GM12878 (cell line): ENCODE results near the gene PSMB9. TPM values are rescaled to one million over a fixed set of nuclear protein-coding genes. Genes with fewer than 3 reads are reported as not detected.

ENCODE experiments used
- ATAC-seq: fragments of 200-7000 bp; cut with Tn5 transposase; 3 replicates; pipeline ENCODE4 v1.9.1; 2020; ENCODE audit warnings: mild to moderate bottlenecking, moderate library complexity
- BruUV-seq: library from RNA; stranded (reverse); fragments of 400-500 nt; replicated peaks from 2 replicates; lab custom pipeline; 2021; lab: Mats Ljungman, UMichigan
- CTCF ChIA-PET: fragments of 300-600 bp; sonication (Branson Sonifier 250); formaldehyde crosslinking; extraction: SDS; loops from one replicate; lab custom pipeline; 2021; ENCODE audit warnings: inconsistent platforms; lab: Yijun Ruan, JAX
- POLR2A ChIA-PET: fragments of 350-600 bp; formaldehyde crosslinking; extraction: SDS; loops from one replicate; lab custom pipeline; 2021; ENCODE audit warnings: inconsistent platforms; lab: Charles Lee
- RAD21 ChIA-PET: fragments of 300-600 bp; sonication (Branson Sonifier 250); formaldehyde crosslinking; loops from one replicate; lab custom pipeline; 2023; ENCODE audit warnings: antibody characterized with exemption; ENCODE audit not compliant: unreplicated experiment; lab: Charles Lee
- SMC1A ChIA-PET: fragments of 300-600 bp; sonication (Branson Sonifier 250); formaldehyde crosslinking; loops from one replicate; lab custom pipeline; 2023; ENCODE audit not compliant: unreplicated experiment, uncharacterized antibody; lab: Charles Lee
- DNase-seq: peaks from one replicate; pipeline ENCODE4 v3.0.0-alpha.2; 2011; ENCODE audit warnings: low read depth, low spot score
- FAIRE-seq: peaks from 3 replicates; lab custom pipeline; 2011; peaks lifted over from hg19 to GRCh38; lab: Jason Lieb, UNC
- H2AFZ ChIP-seq: 2 replicates; pipeline ENCODE4 v1.6.0; 2011; ENCODE audit warnings: low read depth, low read length, control low read depth; ENCODE audit not compliant: control insufficient read depth
- H3K27ac ChIP-seq: 2 replicates; pipeline ENCODE4 v1.5.1; 2011; ENCODE audit warnings: control low read depth; ENCODE audit not compliant: control insufficient read depth, insufficient read depth
- H3K27me3 ChIP-seq, 2 experiments: replicated peaks in 1 of 2; 2 replicates each; pipeline versions ENCODE4 v1.6.0 to v1.6.1; 2011; ENCODE audit warnings: low read length in 1 of 2; ENCODE audit not compliant: control insufficient read depth in 2 of 2, insufficient read depth in 2 of 2
- H3K36me3 ChIP-seq, 2 experiments: 2 replicates each; pipeline ENCODE4 v1.5.1; 2011; ENCODE audit warnings: low read length in 1 of 2; ENCODE audit not compliant: control insufficient read depth in 2 of 2, insufficient read depth in 2 of 2
- H3K4me1 ChIP-seq: 2 replicates; pipeline ENCODE4 v1.6.1; 2011; ENCODE audit warnings: mild to moderate bottlenecking, low read length, moderate library complexity, mixed read lengths; ENCODE audit not compliant: control insufficient read depth, insufficient read depth
- H3K4me2 ChIP-seq: 2 replicates; pipeline ENCODE4 v1.6.0; 2011; ENCODE audit warnings: control low read depth; ENCODE audit not compliant: control insufficient read depth, insufficient read depth
- H3K4me3 ChIP-seq: fragments of 200-600 bp; sonication (generic); 2 replicates; pipeline ENCODE4 v1.5.1; 2016
- H3K79me2 ChIP-seq: 2 replicates; pipeline ENCODE4 v1.6.0; 2011; ENCODE audit warnings: low read length; ENCODE audit not compliant: control insufficient read depth, insufficient read depth
- H3K9ac ChIP-seq: 2 replicates; pipeline ENCODE4 v1.8.0; 2011; ENCODE audit warnings: low read length, control low read depth, mixed read lengths; ENCODE audit not compliant: control insufficient read depth, insufficient read depth
- H3K9me3 ChIP-seq: replicated peaks from 3 replicates; pipeline ENCODE4 v1.5.1; 2011; ENCODE audit warnings: mild to moderate bottlenecking, low read length; ENCODE audit not compliant: control insufficient read depth, insufficient read depth
- H4K20me1 ChIP-seq: 2 replicates; pipeline ENCODE4 v1.6.0; 2011; ENCODE audit not compliant: control insufficient read depth, insufficient read depth
- SUZ12 ChIP-seq: fragments of 200-600 bp; sonication (generic); IDR thresholded peaks from one replicate; pipeline ENCODE4 v1.6.1; 2018; ENCODE audit warnings: antibody characterized with exemption, mild to moderate bottlenecking; ENCODE audit not compliant: unreplicated experiment
- WGBS: methylation state at CpG from one replicate; pipeline ENCODE4 v1.1.6; 2016; ENCODE audit warnings: low lambda C conversion rate; ENCODE audit not compliant: insufficient replicate concordance, insufficient coverage; ENCODE audit errors: missing lambda C conversion rate; 5-methylcytosine and 5-hydroxymethylcytosine counted together
- in situ Hi-C: fragments of 300-500 bp; cut with MboI; formaldehyde crosslinking; loops from 9 replicates; pipeline ENCODE4 v1.14.3; 2018; ENCODE audit warnings: mixed read lengths
- intact Hi-C: fragments of 100-400 bp; cut with micrococcal nuclease; formaldehyde crosslinking; loops from one replicate; pipeline ENCODE4 v1.14.2; 2022; ENCODE audit not compliant: unreplicated experiment
- polyA plus RNA-seq, 11 experiments: library from polyadenylated mRNA; depleted of rRNA in 4 of 11; unstranded in 6 of 11; stranded (reverse) in 5 of 11; fragments of >200 nt; fragmentation: Nextera tagmentation in 4 of 11; fragmentation: Illumina TruSeq in 1 of 11; extraction: Ambion mirVana in 4 of 11; extraction: Trizol in 1 of 11; gene quantifications; 1 replicate in 1 of 11; 2 replicates in 10 of 11; pipeline versions ENCODE4 v1.2.1 to v1.2.3, GENCODE V29; 2011 to 2016; ENCODE audit warnings: inconsistent platforms in 2 of 11, missing spikeins in 2 of 11, low read depth in 1 of 11
- total RNA-seq, 4 experiments: library from RNA; depleted of rRNA in 3 of 4; stranded (reverse); fragments of >200 nt in 3 of 4; fragmentation: Illumina TruSeq in 1 of 4; extraction: Trizol in 1 of 4; gene quantifications; 2 replicates each; pipeline versions ENCODE4 v1.2.1 to v1.2.3, GENCODE V29; 2013 to 2021
- TF ChIP-seq, protein P1 (sequence below): fragments of 450-650 bp; IDR thresholded peaks from 2 replicates; pipeline ENCODE4 v1.6.1; 2017; ENCODE audit warnings: mild to moderate bottlenecking, low read depth, inconsistent platforms; ENCODE audit not compliant: poor library complexity, severe bottlenecking

The PSMB9 gene
- total and polyA plus RNA-seq, 10 of the 15 experiments (the other 5 are each of a cell fraction or from before 2014, with no cell fraction given), result 167 to 517 (median 275) TPM

DNA sequence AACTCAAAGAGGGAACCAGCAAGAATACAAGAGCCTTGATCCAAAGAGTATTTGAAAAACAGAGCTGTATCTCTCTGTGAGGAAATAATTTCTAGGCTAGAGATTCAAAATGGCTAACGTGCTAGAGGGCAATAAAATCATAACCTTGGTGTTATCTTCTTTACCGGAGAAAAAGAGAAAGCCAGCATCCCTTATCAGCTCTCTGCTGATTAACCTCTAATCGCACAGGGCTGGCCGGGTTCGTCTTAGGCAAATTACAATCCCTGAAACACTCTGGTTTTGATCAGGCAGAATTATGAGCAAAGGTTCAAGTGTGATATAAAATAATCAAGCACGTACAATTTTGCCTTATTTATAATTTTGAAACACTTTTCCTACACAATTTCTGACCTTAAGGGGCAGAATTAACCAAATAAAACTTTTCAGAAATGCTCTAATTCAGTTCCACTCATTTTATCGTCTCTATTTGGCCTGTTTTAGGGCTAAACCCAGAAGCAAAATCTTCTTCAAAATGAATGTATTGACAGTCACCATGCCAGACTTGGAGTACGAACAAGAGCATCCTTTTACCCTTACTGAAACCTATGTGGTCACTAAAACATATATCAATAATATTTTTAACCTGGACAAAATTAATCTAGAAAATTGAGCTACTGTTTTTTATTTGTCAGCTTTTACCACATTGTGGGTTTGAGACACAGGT is 13.7 kb downstream of the PSMB9 start:
- SMC1A ChIA-PET, result interaction anchor here (0.6 to 6.7 kb wide), 69 partner anchors 10 to 623 kb away, joined by 3 to 226 read pairs (median 5); partner anchors contain the start of genes HLA-DMA, HLA-DOB, PSMB8 and PSMB9
- BruUV-seq, result no TSS peak
- no peaks in the 10 kb centered on the region for H3K79me2 ChIP-seq
- DNase-seq (no peak), FAIRE-seq (peak; percentile 44), ATAC-seq (peak; percentile 56)
- TF ChIP-seq, protein P1, sequence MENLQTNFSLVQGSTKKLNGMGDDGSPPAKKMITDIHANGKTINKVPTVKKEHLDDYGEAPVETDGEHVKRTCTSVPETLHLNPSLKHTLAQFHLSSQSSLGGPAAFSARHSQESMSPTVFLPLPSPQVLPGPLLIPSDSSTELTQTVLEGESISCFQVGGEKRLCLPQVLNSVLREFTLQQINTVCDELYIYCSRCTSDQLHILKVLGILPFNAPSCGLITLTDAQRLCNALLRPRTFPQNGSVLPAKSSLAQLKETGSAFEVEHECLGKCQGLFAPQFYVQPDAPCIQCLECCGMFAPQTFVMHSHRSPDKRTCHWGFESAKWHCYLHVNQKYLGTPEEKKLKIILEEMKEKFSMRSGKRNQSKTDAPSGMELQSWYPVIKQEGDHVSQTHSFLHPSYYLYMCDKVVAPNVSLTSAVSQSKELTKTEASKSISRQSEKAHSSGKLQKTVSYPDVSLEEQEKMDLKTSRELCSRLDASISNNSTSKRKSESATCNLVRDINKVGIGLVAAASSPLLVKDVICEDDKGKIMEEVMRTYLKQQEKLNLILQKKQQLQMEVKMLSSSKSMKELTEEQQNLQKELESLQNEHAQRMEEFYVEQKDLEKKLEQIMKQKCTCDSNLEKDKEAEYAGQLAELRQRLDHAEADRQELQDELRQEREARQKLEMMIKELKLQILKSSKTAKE, result peak; percentile 41
- no peak for TF ChIP-seq SUZ12
- no peaks in the 10 kb centered on the region for H3K36me3 ChIP-seq
- peak overlapping the region; percentile 78 for H3K4me2 ChIP-seq
- under 1% methylated on average over 8 of the region's 8 CpGs for WGBS
- CTCF ChIA-PET, result interaction anchor here (0.6 to 6.6 kb wide), 62 partner anchors 9 to 1163 kb away, joined by 3 to 311 read pairs (median 6); partner anchors contain the start of genes BRD2, HLA-DMA, HLA-DOB and HLA-DQA1
- in situ Hi-C loops (loop anchor here (5.0 kb wide), 1 partner anchor 455 kb away; no protein-coding TSS in a partner anchor), intact Hi-C loops (loop anchor here (1.0 to 5.0 kb wide), 6 partner anchors 29 to 455 kb away; partner anchors contain the start of genes HLA-DRA and TAP2)
- H4K20me1 ChIP-seq, result no peaks in the 10 kb centered on the region
- RAD21 ChIA-PET, result interaction anchor here (0.7 to 7.2 kb wide), 44 partner anchors 10 to 454 kb away, joined by 3 to 236 read pairs (median 5); partner anchors contain the start of genes HLA-DMA, HLA-DMB, HLA-DOB and PSMB8
- H3K4me1 ChIP-seq, result peaks cover 23% of the 10 kb centered on the region
- H3K27me3 ChIP-seq, result no peaks in the 10 kb centered on the region
- peak overlapping the region; percentile 73 for H3K27ac ChIP-seq
- no peaks in the 10 kb centered on the region for H3K9me3 ChIP-seq
- H3K4me3 ChIP-seq, result no peak overlapping the region
- POLR2A ChIA-PET, result interaction anchor here (0.5 to 4.1 kb wide), 20 partner anchors 8 to 453 kb away, joined by 3 to 56 read pairs (median 4); partner anchors contain the start of genes PSMB8, PSMB9, TAP1 and TAP2
- H3K9ac ChIP-seq, result peak overlapping the region; percentile 71
- H2AFZ ChIP-seq, result peak overlapping the region; percentile 75
